HEK293T (cell line): ENCODE measurements around the gene INTS7.

Source experiments
- CTCF ChIA-PET: fragments of 350-600 bp; formaldehyde crosslinking; extraction: SDS; loops from one replicate; lab custom pipeline; 2021; ENCODE audit warnings: antibody characterized with exemption, inconsistent platforms; lab: Yijun Ruan, JAX
- POLR2A ChIA-PET: fragments of 350-600 bp; formaldehyde crosslinking; extraction: SDS; loops from one replicate; lab custom pipeline; 2020; ENCODE audit warnings: antibody characterized with exemption, inconsistent platforms; lab: Yijun Ruan, JAX
- DNase-seq: peaks from one replicate; pipeline ENCODE4 v3.0.0; 2012; ENCODE audit warnings: mixed read lengths; ENCODE audit errors: extremely low spot score
- ARNT ChIP-seq: fragments of 450-650 bp; IDR thresholded peaks from 2 replicates; pipeline ENCODE4 v1.6.1; 2017; ENCODE audit warnings: mild to moderate bottlenecking
- BHLHE40 ChIP-seq: fragments of 450-650 bp; IDR thresholded peaks from 2 replicates; pipeline ENCODE4 v1.6.1; 2016; ENCODE audit warnings: mild to moderate bottlenecking, moderate library complexity, borderline replicate concordance
- CTBP1 ChIP-seq: fragments of 450-650 bp; IDR thresholded peaks from 2 replicates; pipeline ENCODE4 v1.6.1; 2016; ENCODE audit warnings: borderline replicate concordance
- ELF4 ChIP-seq: fragments of 450-650 bp; IDR thresholded peaks from 2 replicates; pipeline ENCODE4 v1.6.1; 2017; ENCODE audit warnings: antibody characterized with exemption
- FOXA1 ChIP-seq: fragments of 450-650 bp; IDR thresholded peaks from 2 replicates; pipeline ENCODE4 v1.6.1; 2016; ENCODE audit warnings: mild to moderate bottlenecking
- FOXK2 ChIP-seq: fragments of 450-650 bp; IDR thresholded peaks from 2 replicates; pipeline ENCODE4 v1.6.1; 2016; ENCODE audit warnings: mild to moderate bottlenecking
- FOXM1 ChIP-seq: fragments of 450-650 bp; IDR thresholded peaks from 2 replicates; pipeline ENCODE4 v1.6.1; 2017; ENCODE audit warnings: mild to moderate bottlenecking, borderline replicate concordance
- HDGF ChIP-seq: fragments of 450-650 bp; IDR thresholded peaks from 2 replicates; pipeline ENCODE4 v1.6.1; 2017; ENCODE audit warnings: antibody characterized with exemption, borderline replicate concordance
- L3MBTL2 ChIP-seq: fragments of 450-650 bp; conservative IDR thresholded peaks from 2 replicates; pipeline ENCODE4 v1.6.1; 2016; ENCODE audit warnings: mild to moderate bottlenecking
- LEF1 ChIP-seq: fragments of 450-650 bp; IDR thresholded peaks from 2 replicates; pipeline ENCODE4 v1.6.1; 2017; ENCODE audit warnings: mild to moderate bottlenecking, borderline replicate concordance
- NFRKB ChIP-seq: fragments of 450-650 bp; IDR thresholded peaks from 2 replicates; pipeline ENCODE4 v1.6.1; 2016; ENCODE audit warnings: mild to moderate bottlenecking, moderate library complexity
- SP1 ChIP-seq: fragments of 450-650 bp; IDR thresholded peaks from 2 replicates; pipeline ENCODE4 v1.6.1; 2017
- SUZ12 ChIP-seq: fragments of 450-650 bp; IDR thresholded peaks from 2 replicates; pipeline ENCODE4 v1.6.1; 2016; ENCODE audit warnings: mild to moderate bottlenecking
- TARDBP ChIP-seq: fragments of 450-650 bp; IDR thresholded peaks from 2 replicates; pipeline ENCODE4 v1.6.1; 2016
- ZNF384 ChIP-seq: fragments of 450-650 bp; IDR thresholded peaks from 2 replicates; pipeline ENCODE4 v1.6.1; 2016
- TF ChIP-seq, protein P1 (sequence below): fragments of 450-650 bp; IDR thresholded peaks from 2 replicates; pipeline ENCODE4 v1.6.1; 2016

Gene INTS7

DNA sequence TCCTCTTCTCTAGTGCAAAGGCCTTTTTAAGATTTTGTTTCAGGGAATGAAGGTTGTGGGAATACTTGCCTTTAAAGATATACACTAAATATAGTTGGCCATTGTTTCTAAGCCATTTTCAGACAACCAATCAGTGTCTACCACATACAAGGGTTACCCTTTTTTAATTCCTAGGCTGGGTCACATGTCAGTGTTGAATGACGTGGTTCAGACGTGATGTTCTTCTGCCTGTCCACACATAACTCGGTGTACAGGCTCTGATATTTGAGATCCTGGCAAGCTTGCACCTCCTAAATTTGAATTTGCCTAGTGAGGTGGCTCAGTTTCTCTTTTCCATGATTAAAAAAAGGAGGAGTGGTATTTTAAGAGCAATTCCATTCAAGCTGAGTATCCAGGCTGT is 39.0 kb upstream of the INTS7 start:
- POLR2A ChIA-PET = no interaction called here
- no peak for DNase-seq
- CTCF ChIA-PET = no interaction called here
- TF ChIP-seq SUZ12 (no peak), FOXA1 (no peak), NFRKB (no peak), ELF4 (no peak), HDGF (no peak), BHLHE40 (no peak), ARNT (no peak), FOXK2 (no peak), SP1 (no peak), CTBP1 (no peak), LEF1 (no peak), ZNF384 (no peak), L3MBTL2 (no peak), TARDBP (no peak), FOXM1 (no peak)
- TF ChIP-seq, protein P1, sequence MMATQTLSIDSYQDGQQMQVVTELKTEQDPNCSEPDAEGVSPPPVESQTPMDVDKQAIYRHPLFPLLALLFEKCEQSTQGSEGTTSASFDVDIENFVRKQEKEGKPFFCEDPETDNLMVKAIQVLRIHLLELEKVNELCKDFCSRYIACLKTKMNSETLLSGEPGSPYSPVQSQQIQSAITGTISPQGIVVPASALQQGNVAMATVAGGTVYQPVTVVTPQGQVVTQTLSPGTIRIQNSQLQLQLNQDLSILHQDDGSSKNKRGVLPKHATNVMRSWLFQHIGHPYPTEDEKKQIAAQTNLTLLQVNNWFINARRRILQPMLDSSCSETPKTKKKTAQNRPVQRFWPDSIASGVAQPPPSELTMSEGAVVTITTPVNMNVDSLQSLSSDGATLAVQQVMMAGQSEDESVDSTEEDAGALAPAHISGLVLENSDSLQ = no peak

GRCh38 chr1:212073490-212073889 is 38.1 kb upstream of the INTS7 start:
- DNase-seq = no peak
- CTCF ChIA-PET = no interaction called here
- POLR2A ChIA-PET = no interaction called here
- TF ChIP-seq L3MBTL2 (no peak), SP1 (no peak), CTBP1 (no peak), FOXA1 (no peak), BHLHE40 (no peak), TARDBP (no peak), FOXK2 (no peak), ARNT (no peak), NFRKB (no peak), ELF4 (no peak), ZNF384 (no peak), FOXM1 (no peak), HDGF (no peak), LEF1 (no peak), SUZ12 (no peak)
- TF ChIP-seq, protein P1 = no peak

DNA sequence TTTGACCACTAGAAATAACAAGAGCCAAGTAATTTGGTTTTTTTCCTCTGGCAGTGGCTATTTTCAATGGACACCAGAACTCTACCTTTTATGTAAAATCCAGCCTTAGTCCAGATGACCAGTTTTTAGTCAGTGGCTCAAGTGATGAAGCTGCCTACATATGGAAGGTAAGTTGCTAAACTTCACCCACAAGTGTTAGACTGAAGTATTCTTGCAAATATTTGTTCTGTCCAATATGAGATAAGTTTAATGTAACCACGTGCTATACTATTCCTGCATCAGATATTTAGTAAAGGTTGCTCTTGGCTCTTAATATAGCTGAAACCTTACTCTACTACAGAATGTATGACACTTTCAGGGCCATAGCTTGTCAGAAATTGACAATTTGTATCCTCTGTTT is 36.7 kb upstream of the INTS7 start:
- no peak for DNase-seq
- no peak for TF ChIP-seq HDGF
- no peak for TF ChIP-seq ELF4
- no peak for TF ChIP-seq LEF1
- no peak for TF ChIP-seq BHLHE40
- TF ChIP-seq FOXA1 = no peak
- TF ChIP-seq CTBP1 = no peak
- no peak for TF ChIP-seq SUZ12
- CTCF ChIA-PET = interaction anchor here (0.6 kb wide), 2 partner anchors 50 to 293 kb away, joined by 3 to 4 read pairs; no protein-coding TSS in a partner anchor
- POLR2A ChIA-PET = interaction anchor here (0.8 kb wide), 1 partner anchor 37 kb away, joined by 3 read pairs; the partner anchor contains the start of genes DTL and INTS7

- POLR2A ChIA-PET = interaction anchor here (1.0 kb wide), 1 partner anchor 35 kb away, joined by 4 read pairs; the partner anchor contains the start of genes DTL and INTS7
- DNase-seq = no peak
- CTCF ChIA-PET = interaction anchor here (0.6 to 2.1 kb wide), 9 partner anchors 9 to 513 kb away, joined by 3 to 11 read pairs (median 5); partner anchors contain the start of genes DTL and INTS7
- TF ChIP-seq ZNF384 (no peak), SUZ12 (no peak), FOXM1 (no peak), CTBP1 (no peak), TARDBP (no peak), L3MBTL2 (no peak), SP1 (no peak), LEF1 (no peak), FOXK2 (no peak)
Measured at GRCh38 chr1:212070720-212071302, 35.5 kb upstream of the INTS7 start.

DNA sequence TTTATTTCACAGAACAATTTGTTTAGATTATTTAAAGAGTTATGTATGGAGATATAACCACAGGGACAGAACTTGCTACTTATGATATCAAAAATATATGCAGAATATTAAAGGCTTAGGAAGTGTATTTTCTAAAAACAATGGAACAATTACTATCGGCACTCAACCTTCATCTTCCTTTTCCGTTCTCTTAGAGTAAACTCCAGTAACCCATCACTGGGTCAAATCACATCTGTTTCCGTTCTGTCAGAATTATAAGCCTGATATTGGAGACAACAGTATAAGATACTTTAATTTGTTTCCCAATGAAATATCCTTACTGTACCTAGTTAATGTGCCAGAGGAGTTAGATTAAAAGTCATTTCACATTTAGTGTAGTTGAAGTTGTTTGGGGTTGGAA is 32.4 kb upstream of the INTS7 start:
- POLR2A ChIA-PET = no interaction called here
- CTCF ChIA-PET = no interaction called here
- no peak for DNase-seq
- TF ChIP-seq CTBP1 (no peak), LEF1 (no peak), SUZ12 (no peak), TARDBP (no peak), FOXA1 (no peak), BHLHE40 (no peak), ARNT (no peak), ZNF384 (no peak), FOXK2 (no peak)

GRCh38 chr1:212062832-212063438 is 27.6 kb upstream of the INTS7 start:
- ChIA-PET POLR2A (interaction anchor here (1.4 kb wide), 1 partner anchor 28 kb away, joined by 3 read pairs; the partner anchor contains the start of genes DTL and INTS7), CTCF (interaction anchor here (0.8 kb wide), 1 partner anchor 253 kb away, joined by 3 read pairs; no protein-coding TSS in a partner anchor)
- DNase-seq = peak; percentile 47
- TF ChIP-seq FOXA1 (no peak), FOXM1 (no peak), ARNT (no peak), ZNF384 (no peak), L3MBTL2 (no peak), FOXK2 (no peak)
- TF ChIP-seq, protein P1 = no peak
